ENCODE data around the gene IGSF21. TPM values are rescaled to one million over a fixed set of nuclear protein-coding genes. Genes with fewer than 3 reads are reported as not detected.

The IGSF21 gene
- total RNA-seq, 4 donors from 2014 or later = 4.7 to 10.2 (median 5.9) TPM

DNA sequence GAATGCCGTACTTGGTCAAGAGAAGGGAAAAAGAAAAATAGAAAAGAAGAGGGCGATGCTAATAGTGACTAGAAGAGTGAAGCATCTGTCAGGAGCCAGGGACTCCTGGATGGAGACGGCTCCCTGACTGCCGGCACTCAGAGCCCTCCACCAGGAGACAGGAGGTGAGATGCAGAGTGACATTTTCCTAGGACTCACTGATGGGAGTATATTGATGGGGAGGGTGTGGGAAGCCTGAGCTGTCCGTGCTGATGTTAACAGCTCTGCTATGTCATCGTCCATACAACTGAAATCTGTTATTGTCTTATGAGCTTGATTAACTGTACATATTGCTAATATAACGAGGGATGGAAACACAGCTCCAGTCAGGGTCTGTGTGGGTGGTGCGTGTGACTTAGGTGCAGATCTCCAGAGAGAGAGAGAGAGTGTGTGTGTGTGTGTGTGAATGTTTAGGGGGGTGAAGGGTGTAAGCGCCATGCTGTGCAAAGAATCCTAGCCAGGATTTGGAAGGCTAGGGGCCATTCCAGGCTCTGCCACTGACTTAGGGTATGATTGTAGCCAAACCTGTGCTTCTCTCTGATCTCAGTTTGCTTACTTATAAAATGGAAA lies 250.1 kb downstream of the IGSF21 start:
- H3K36me3 ChIP-seq = no peaks in the 10 kb centered on the region
- 46 to 53% methylated on average over 9 of the region's 9 CpGs for WGBS, 2 donors
- DNase-seq (ENCODE audit: low spot score in 2 of 2) = no peak
- no peak overlapping the region for H3K27ac ChIP-seq
- TF ChIP-seq POLR2A (IDR thresholded peaks at IDR 0.05) (no peak), EP300 (IDR thresholded peaks at IDR 0.05) (no peak)
- TF ChIP-seq, protein P1, sequence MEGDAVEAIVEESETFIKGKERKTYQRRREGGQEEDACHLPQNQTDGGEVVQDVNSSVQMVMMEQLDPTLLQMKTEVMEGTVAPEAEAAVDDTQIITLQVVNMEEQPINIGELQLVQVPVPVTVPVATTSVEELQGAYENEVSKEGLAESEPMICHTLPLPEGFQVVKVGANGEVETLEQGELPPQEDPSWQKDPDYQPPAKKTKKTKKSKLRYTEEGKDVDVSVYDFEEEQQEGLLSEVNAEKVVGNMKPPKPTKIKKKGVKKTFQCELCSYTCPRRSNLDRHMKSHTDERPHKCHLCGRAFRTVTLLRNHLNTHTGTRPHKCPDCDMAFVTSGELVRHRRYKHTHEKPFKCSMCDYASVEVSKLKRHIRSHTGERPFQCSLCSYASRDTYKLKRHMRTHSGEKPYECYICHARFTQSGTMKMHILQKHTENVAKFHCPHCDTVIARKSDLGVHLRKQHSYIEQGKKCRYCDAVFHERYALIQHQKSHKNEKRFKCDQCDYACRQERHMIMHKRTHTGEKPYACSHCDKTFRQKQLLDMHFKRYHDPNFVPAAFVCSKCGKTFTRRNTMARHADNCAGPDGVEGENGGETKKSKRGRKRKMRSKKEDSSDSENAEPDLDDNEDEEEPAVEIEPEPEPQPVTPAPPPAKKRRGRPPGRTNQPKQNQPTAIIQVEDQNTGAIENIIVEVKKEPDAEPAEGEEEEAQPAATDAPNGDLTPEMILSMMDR (IDR thresholded peaks at IDR 0.05) = no peak
- H3K9me3 ChIP-seq = peaks cover 0 to 11% (median 0%) of the 10 kb centered on the region in 4 donors
- H3K4me3 ChIP-seq = no peak overlapping the region
- no peaks in the 10 kb centered on the region for H3K4me1 ChIP-seq
- H3K27me3 ChIP-seq = peaks cover 0 to 11% of the 10 kb centered on the region in 2 donors

DNA sequence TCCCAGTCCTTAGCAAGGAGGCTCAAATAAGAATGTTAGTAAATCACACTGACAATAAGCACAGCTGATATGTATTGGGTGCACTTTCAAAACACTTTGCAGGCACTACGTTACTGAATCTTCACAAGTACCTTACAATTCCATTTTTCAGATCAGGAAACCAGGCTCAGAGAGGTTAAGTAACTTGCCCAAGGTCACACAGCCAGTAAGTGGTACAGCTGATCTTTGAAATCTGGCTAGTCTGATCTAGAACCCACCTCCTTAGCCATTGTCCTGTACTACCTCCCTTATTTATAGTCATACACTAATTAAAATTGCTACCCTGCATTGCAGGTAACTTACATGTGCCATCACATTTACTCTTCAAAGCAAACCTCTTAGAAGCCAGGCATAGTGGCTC lies 251.0 kb downstream of the IGSF21 start:
- H3K36me3 ChIP-seq = no peaks in the 10 kb centered on the region
- H3K27me3 ChIP-seq = peaks cover 0 to 10% of the 10 kb centered on the region in 2 donors
- no peaks in the 10 kb centered on the region for H3K4me1 ChIP-seq
- TF ChIP-seq, protein P1 (IDR thresholded peaks at IDR 0.05) = no peak
- TF ChIP-seq EP300 (IDR thresholded peaks at IDR 0.05) (no peak), POLR2A (IDR thresholded peaks at IDR 0.05) (no peak)
- DNase-seq (ENCODE audit: low spot score in 2 of 2) = no peak
- H3K4me3 ChIP-seq = no peak overlapping the region
- peaks cover 0 to 11% (median 0%) of the 10 kb centered on the region in 4 donors for H3K9me3 ChIP-seq
- H3K27ac ChIP-seq = no peak overlapping the region
- WGBS, 2 donors = 14 to 39% methylated on average over 1 of the region's 1 CpG

DNA sequence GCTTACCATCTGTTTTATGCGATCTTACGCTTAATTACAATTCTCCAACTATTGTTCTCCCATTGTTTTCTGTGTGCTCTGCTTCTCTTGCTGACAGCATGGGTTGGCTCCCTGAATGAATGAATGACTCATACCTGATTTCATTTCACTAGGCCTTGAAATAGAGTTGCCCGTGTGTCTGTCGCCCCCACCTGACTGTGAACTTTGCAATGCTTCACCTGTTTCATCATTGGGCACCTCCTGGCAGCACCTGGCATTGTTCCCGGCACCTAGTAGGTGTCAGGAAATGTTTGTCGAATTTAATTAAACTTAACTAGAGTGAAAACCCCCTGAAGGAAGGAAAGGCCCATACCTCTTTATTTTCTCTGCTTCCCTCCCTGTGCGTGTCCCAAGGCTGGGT lies 252.7 kb downstream of the IGSF21 start:
- Histone ChIP-seq H3K4me3 (no peak overlapping the region), H3K27ac (no peak overlapping the region), H3K4me1 (no peaks in the 10 kb centered on the region), H3K9me3 (peaks cover 0 to 14% (median 0%) of the 10 kb centered on the region in 4 donors), H3K27me3 (peaks cover 0 to 3% of the 10 kb centered on the region in 2 donors), H3K36me3 (no peaks in the 10 kb centered on the region)
- TF ChIP-seq, protein P1 (IDR thresholded peaks at IDR 0.05) = no peak
- no peak for TF ChIP-seq EP300 (IDR thresholded peaks at IDR 0.05)
- TF ChIP-seq POLR2A (IDR thresholded peaks at IDR 0.05) = no peak
- DNase-seq (ENCODE audit: low spot score in 2 of 2) = no peak
- 83 to 87% methylated on average over 7 of the region's 7 CpGs for WGBS, 2 donors

DNA sequence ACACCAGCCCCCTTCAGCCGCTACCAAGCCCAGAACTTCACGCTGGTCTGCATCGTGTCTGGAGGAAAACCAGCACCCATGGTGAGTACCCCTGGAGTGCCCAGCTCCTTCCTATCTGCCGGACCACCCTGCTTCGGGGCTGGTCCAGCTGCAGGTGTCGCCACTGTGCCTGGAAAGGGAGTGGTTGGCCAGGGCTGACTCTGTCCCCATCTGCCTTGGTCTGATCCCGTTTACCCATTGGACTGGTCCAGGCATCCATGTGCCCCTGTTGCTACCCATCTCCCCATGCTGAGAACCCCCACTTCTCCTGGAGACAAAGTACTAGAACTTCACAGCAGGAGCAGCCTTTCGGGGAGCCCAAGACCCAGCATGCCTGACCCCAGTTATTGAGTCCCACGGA lies 254.6 kb downstream of the IGSF21 start:
- 66 to 67% methylated on average over 9 of the region's 9 CpGs for WGBS, 2 donors
- H3K9me3 ChIP-seq = peaks cover 0 to 26% (median 0%) of the 10 kb centered on the region in 4 donors
- no peak for DNase-seq (ENCODE audit: low spot score in 2 of 2)
- peaks cover 0 to 3% of the 10 kb centered on the region in 2 donors for H3K27me3 ChIP-seq
- no peak overlapping the region for H3K27ac ChIP-seq
- no peaks in the 10 kb centered on the region for H3K4me1 ChIP-seq
- no peaks in the 10 kb centered on the region for H3K36me3 ChIP-seq
- no peak overlapping the region for H3K4me3 ChIP-seq
- TF ChIP-seq, protein P1 (IDR thresholded peaks at IDR 0.05) = no peak
- no peak for TF ChIP-seq EP300 (IDR thresholded peaks at IDR 0.05)
- no peak for TF ChIP-seq POLR2A (IDR thresholded peaks at IDR 0.05)

DNA sequence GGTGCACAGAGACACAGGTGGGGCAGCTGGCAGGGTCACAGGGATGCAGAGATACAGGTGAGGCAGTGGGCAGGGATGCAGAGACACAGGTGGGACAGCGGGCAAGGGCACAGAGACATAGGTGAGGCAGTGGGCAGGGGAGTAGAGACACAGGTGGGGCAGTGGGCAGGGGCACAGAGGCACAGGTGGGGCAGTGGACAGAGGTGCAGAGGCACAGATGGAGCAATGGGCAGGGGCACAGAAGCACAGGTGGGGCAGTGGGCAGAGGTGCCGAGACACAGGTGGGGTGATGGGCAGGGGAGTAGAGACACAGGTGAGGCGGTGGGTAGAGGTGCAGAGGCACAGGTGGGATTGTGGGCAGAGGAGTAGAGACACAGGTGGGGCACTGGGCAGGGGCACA lies 255.8 kb downstream of the IGSF21 start:
- no peaks in the 10 kb centered on the region for H3K4me1 ChIP-seq
- 79 to 89% methylated on average over 3 of the region's 3 CpGs for WGBS, 2 donors
- DNase-seq (ENCODE audit: low spot score in 2 of 2) = no peak
- H3K36me3 ChIP-seq = no peaks in the 10 kb centered on the region
- TF ChIP-seq POLR2A (IDR thresholded peaks at IDR 0.05) (no peak), EP300 (IDR thresholded peaks at IDR 0.05) (no peak)
- TF ChIP-seq, protein P1 (IDR thresholded peaks at IDR 0.05) = no peak
- H3K9me3 ChIP-seq = peaks cover 0 to 19% (median 0%) of the 10 kb centered on the region in 4 donors
- H3K4me3 ChIP-seq = no peak overlapping the region
- H3K27me3 ChIP-seq = peaks cover 0 to 3% of the 10 kb centered on the region in 2 donors
- no peak overlapping the region for H3K27ac ChIP-seq

Data from tibial nerve (tissue), 4 donors.